ENCODE data around the gene AFAP1L1. TPM values are rescaled to one million over a fixed set of nuclear protein-coding genes. Genes with fewer than 3 reads are reported as not detected.

AFAP1L1 gene
- total and polyA plus RNA-seq, 2 of the 13 experiments (the other 11 are each of a cell fraction or from before 2014, with no cell fraction given): 0.38 to 1.0 TPM

DNA sequence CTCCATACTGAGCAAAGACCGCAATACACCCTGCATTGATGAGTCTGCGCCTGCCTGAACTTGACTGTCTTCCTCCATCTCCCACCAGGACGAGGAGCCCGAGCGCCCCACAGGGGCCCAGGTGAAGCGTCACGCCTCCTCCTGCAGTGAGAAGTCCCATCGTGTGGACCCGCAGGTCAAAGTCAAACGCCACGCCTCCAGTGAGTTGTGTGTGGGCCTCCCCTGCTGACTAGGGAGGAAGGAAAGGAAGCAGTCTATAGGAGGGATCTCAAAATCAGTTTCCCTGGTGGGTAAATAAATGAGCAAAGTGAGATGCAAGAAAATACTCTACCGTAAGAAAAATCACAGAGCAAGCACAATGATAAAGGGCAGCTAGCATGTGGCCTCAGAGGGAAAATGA lies 50.9 kb downstream of the AFAP1L1 start (continued):
- TF ChIP-seq, protein P1, sequence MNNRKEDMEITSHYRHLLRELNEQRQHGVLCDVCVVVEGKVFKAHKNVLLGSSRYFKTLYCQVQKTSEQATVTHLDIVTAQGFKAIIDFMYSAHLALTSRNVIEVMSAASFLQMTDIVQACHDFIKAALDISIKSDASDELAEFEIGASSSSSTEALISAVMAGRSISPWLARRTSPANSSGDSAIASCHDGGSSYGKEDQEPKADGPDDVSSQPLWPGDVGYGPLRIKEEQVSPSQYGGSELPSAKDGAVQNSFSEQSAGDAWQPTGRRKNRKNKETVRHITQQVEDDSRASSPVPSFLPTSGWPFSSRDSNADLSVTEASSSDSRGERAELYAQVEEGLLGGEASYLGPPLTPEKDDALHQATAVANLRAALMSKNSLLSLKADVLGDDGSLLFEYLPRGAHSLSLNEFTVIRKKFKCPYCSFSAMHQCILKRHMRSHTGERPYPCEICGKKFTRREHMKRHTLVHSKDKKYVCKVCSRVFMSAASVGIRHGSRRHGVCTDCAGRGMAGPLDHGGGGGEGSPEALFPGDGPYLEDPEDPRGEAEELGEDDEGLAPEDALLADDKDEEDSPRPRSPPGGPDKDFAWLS (CRISPR knock-in tag; IDR thresholded peaks at IDR 0.05; ENCODE audit: borderline replicate concordance): no peak
- TF ChIP-seq CHD2 (IDR thresholded peaks at IDR 0.05; ENCODE audit: low read depth, low read length) (no peak), FOXP1 (IDR thresholded peaks at IDR 0.05) (no peak), FOXP1 (CRISPR knock-in tag; IDR thresholded peaks at IDR 0.05) (peak; percentile 55), RBFOX2 (IDR thresholded peaks at IDR 0.05; ENCODE audit: low read depth, low read length) (no peak), TEAD2 (CRISPR knock-in tag; IDR thresholded peaks at IDR 0.05) (no peak), IRX3 (CRISPR knock-in tag; IDR thresholded peaks at IDR 0.05; ENCODE audit: borderline replicate concordance, low read depth) (no peak), ZMYM3 (CRISPR knock-in tag; IDR thresholded peaks at IDR 0.05) (peak; percentile 84; the same call in 1 of the 2 replicates), ZNF558 (CRISPR knock-in tag; IDR thresholded peaks at IDR 0.05; ENCODE audit: borderline replicate concordance) (no peak), SNRNP70 (IDR thresholded peaks at IDR 0.05; ENCODE audit: low read depth, low read length) (no peak), KAT2B (IDR thresholded peaks at IDR 0.05; ENCODE audit: borderline replicate concordance, low read depth, low read length) (no peak), CAMTA2 (CRISPR knock-in tag; IDR thresholded peaks at IDR 0.05; ENCODE audit: borderline replicate concordance) (no peak), SUZ12 (IDR thresholded peaks at IDR 0.05; ENCODE audit: low read depth, low read length) (no peak), ZNF615 (CRISPR knock-in tag; IDR thresholded peaks at IDR 0.05; ENCODE audit: borderline replicate concordance) (no peak), ZNF30 (CRISPR knock-in tag; IDR thresholded peaks at IDR 0.05) (no peak), ZNF510 (CRISPR knock-in tag; IDR thresholded peaks at IDR 0.05; ENCODE audit: low read depth) (no peak)
- TF ChIP-seq, protein P2, sequence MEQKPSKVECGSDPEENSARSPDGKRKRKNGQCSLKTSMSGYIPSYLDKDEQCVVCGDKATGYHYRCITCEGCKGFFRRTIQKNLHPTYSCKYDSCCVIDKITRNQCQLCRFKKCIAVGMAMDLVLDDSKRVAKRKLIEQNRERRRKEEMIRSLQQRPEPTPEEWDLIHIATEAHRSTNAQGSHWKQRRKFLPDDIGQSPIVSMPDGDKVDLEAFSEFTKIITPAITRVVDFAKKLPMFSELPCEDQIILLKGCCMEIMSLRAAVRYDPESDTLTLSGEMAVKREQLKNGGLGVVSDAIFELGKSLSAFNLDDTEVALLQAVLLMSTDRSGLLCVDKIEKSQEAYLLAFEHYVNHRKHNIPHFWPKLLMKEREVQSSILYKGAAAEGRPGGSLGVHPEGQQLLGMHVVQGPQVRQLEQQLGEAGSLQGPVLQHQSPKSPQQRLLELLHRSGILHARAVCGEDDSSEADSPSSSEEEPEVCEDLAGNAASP (CRISPR knock-in tag; IDR thresholded peaks at IDR 0.05; ENCODE audit: borderline replicate concordance): no peak
- TF ChIP-seq, protein P3, sequence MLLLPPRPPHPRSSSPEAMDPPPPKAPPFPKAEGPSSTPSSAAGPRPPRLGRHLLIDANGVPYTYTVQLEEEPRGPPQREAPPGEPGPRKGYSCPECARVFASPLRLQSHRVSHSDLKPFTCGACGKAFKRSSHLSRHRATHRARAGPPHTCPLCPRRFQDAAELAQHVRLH (CRISPR knock-in tag; IDR thresholded peaks at IDR 0.05; ENCODE audit: borderline replicate concordance, low read depth): peak; percentile 54; the same call in 1 of the 2 replicates
- TF ChIP-seq, protein P4, sequence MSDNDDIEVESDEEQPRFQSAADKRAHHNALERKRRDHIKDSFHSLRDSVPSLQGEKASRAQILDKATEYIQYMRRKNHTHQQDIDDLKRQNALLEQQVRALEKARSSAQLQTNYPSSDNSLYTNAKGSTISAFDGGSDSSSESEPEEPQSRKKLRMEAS (IDR thresholded peaks at IDR 0.05): peak; percentile 67
- TF ChIP-seq, protein P5, sequence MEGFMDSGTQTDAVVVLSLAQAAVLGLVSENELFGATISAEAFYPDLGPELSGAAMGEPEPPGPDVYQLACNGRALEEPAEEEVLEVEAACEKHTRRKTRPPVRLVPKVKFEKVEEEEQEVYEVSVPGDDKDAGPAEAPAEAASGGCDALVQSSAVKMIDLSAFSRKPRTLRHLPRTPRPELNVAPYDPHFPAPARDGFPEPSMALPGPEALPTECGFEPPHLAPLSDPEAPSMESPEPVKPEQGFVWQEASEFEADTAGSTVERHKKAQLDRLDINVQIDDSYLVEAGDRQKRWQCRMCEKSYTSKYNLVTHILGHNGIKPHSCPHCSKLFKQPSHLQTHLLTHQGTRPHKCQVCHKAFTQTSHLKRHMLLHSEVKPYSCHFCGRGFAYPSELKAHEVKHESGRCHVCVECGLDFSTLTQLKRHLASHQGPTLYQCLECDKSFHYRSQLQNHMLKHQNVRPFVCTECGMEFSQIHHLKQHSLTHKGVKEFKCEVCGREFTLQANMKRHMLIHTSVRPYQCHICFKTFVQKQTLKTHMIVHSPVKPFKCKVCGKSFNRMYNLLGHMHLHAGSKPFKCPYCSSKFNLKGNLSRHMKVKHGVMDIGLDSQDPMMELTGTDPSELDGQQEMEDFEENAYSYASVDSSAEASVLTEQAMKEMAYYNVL (CRISPR knock-in tag; IDR thresholded peaks at IDR 0.05; ENCODE audit: borderline replicate concordance): 0 out of 2 replicates have a peak, but pooled peaks have one; percentile 27
- TF ChIP-seq, protein P6, sequence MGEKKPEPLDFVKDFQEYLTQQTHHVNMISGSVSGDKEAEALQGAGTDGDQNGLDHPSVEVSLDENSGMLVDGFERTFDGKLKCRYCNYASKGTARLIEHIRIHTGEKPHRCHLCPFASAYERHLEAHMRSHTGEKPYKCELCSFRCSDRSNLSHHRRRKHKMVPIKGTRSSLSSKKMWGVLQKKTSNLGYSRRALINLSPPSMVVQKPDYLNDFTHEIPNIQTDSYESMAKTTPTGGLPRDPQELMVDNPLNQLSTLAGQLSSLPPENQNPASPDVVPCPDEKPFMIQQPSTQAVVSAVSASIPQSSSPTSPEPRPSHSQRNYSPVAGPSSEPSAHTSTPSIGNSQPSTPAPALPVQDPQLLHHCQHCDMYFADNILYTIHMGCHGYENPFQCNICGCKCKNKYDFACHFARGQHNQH (CRISPR knock-in tag; IDR thresholded peaks at IDR 0.05): no peak
- TF ChIP-seq, protein P7, sequence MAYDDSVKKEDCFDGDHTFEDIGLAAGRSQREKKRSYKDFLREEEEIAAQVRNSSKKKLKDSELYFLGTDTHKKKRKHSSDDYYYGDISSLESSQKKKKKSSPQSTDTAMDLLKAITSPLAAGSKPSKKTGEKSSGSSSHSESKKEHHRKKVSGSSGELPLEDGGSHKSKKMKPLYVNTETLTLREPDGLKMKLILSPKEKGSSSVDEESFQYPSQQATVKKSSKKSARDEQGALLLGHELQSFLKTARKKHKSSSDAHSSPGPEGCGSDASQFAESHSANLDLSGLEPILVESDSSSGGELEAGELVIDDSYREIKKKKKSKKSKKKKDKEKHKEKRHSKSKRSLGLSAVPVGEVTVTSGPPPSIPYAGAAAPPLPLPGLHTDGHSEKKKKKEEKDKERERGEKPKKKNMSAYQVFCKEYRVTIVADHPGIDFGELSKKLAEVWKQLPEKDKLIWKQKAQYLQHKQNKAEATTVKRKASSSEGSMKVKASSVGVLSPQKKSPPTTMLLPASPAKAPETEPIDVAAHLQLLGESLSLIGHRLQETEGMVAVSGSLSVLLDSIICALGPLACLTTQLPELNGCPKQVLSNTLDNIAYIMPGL (CRISPR knock-in tag; IDR thresholded peaks at IDR 0.05; ENCODE audit: borderline replicate concordance in 1 of 2, low read depth in 1 of 2): peak; percentile 36 to 45; a peak in 2 of 4 replicates

Measured in HepG2 (cell line).